Measurements from ENCODE around the gene IQSEC3. TPM values are rescaled to one million over a fixed set of nuclear protein-coding genes. Genes with fewer than 3 reads are reported as not detected.

Gene IQSEC3
- total and polyA plus RNA-seq, 2 of the 13 experiments (the other 11 are each of a cell fraction or from before 2014, with no cell fraction given) = not detected

DNA sequence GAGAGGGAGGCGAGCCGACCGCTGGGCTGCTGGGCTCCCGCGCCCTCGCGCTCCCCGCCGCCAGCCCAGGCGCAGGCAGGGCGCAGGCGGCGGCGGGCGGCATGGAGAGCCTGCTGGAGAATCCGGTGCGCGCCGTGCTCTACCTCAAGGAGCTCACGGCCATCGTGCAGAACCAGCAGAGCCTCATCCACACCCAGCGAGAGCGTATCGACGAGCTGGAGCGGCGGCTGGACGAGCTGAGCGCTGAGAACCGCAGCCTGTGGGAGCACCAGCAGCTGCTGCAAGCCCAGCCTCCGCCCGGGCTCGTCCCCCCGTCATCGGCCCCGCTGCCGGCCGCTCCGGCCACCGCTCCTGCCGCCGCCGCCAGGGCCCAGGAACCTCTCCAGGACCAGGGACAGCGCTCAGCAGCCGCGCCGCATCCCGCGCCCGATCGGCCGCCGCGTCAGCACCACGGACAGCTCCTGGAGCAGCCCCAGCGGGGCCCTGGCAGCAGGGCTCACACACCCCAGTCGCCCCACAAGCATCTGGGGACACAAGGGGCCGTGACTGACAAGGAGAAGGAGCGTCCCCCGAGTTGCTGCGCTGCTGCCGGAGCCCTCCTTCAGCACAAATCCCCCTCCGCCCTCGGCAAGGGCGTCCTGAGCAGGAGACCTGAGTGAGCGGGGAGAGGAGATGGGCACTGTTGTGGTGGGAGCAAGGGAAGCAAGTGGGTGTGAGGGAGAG, 376 bp downstream of the IQSEC3 start (continued):
- TF ChIP-seq, protein P1, sequence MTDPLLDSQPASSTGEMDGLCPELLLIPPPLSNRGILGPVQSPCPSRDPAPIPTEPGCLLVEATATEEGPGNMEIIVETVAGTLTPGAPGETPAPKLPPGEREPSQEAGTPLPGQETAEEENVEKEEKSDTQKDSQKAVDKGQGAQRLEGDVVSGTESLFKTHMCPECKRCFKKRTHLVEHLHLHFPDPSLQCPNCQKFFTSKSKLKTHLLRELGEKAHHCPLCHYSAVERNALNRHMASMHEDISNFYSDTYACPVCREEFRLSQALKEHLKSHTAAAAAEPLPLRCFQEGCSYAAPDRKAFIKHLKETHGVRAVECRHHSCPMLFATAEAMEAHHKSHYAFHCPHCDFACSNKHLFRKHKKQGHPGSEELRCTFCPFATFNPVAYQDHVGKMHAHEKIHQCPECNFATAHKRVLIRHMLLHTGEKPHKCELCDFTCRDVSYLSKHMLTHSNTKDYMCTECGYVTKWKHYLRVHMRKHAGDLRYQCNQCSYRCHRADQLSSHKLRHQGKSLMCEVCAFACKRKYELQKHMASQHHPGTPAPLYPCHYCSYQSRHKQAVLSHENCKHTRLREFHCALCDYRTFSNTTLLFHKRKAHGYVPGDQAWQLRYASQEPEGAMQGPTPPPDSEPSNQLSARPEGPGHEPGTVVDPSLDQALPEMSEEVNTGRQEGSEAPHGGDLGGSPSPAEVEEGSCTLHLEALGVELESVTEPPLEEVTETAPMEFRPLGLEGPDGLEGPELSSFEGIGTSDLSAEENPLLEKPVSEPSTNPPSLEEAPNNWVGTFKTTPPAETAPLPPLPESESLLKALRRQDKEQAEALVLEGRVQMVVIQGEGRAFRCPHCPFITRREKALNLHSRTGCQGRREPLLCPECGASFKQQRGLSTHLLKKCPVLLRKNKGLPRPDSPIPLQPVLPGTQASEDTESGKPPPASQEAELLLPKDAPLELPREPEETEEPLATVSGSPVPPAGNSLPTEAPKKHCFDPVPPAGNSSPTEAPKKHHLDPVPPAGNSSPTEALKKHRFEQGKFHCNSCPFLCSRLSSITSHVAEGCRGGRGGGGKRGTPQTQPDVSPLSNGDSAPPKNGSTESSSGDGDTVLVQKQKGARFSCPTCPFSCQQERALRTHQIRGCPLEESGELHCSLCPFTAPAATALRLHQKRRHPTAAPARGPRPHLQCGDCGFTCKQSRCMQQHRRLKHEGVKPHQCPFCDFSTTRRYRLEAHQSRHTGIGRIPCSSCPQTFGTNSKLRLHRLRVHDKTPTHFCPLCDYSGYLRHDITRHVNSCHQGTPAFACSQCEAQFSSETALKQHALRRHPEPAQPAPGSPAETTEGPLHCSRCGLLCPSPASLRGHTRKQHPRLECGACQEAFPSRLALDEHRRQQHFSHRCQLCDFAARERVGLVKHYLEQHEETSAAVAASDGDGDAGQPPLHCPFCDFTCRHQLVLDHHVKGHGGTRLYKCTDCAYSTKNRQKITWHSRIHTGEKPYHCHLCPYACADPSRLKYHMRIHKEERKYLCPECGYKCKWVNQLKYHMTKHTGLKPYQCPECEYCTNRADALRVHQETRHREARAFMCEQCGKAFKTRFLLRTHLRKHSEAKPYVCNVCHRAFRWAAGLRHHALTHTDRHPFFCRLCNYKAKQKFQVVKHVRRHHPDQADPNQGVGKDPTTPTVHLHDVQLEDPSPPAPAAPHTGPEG (CRISPR knock-in tag; IDR thresholded peaks at IDR 0.05) = peak; percentile 80; the same call in 1 of the 2 replicates
- TF ChIP-seq, protein P2, sequence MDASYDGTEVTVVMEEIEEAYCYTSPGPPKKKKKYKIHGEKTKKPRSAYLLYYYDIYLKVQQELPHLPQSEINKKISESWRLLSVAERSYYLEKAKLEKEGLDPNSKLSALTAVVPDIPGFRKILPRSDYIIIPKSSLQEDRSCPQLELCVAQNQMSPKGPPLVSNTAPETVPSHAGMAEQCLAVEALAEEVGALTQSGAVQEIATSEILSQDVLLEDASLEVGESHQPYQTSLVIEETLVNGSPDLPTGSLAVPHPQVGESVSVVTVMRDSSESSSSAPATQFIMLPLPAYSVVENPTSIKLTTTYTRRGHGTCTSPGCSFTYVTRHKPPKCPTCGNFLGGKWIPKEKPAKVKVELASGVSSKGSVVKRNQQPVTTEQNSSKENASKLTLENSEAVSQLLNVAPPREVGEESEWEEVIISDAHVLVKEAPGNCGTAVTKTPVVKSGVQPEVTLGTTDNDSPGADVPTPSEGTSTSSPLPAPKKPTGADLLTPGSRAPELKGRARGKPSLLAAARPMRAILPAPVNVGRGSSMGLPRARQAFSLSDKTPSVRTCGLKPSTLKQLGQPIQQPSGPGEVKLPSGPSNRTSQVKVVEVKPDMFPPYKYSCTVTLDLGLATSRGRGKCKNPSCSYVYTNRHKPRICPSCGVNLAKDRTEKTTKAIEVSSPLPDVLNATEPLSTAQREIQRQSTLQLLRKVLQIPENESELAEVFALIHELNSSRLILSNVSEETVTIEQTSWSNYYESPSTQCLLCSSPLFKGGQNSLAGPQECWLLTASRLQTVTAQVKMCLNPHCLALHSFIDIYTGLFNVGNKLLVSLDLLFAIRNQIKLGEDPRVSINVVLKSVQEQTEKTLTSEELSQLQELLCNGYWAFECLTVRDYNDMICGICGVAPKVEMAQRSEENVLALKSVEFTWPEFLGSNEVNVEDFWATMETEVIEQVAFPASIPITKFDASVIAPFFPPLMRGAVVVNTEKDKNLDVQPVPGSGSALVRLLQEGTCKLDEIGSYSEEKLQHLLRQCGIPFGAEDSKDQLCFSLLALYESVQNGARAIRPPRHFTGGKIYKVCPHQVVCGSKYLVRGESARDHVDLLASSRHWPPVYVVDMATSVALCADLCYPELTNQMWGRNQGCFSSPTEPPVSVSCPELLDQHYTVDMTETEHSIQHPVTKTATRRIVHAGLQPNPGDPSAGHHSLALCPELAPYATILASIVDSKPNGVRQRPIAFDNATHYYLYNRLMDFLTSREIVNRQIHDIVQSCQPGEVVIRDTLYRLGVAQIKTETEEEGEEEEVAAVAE (CRISPR knock-in tag; IDR thresholded peaks at IDR 0.05; ENCODE audit: borderline replicate concordance) = peak; percentile 84
- peak; percentile 59; the same call in 1 of the 2 replicates for TF ChIP-seq TFE3 (CRISPR knock-in tag; IDR thresholded peaks at IDR 0.05)
- TF ChIP-seq, protein P3, sequence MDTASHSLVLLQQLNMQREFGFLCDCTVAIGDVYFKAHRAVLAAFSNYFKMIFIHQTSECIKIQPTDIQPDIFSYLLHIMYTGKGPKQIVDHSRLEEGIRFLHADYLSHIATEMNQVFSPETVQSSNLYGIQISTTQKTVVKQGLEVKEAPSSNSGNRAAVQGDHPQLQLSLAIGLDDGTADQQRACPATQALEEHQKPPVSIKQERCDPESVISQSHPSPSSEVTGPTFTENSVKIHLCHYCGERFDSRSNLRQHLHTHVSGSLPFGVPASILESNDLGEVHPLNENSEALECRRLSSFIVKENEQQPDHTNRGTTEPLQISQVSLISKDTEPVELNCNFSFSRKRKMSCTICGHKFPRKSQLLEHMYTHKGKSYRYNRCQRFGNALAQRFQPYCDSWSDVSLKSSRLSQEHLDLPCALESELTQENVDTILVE (CRISPR knock-in tag; IDR thresholded peaks at IDR 0.05) = peak; percentile 81; the same call in 1 of the 2 replicates
- peak; percentile 71 for TF ChIP-seq MEIS2 (CRISPR knock-in tag; IDR thresholded peaks at IDR 0.05)
- TF ChIP-seq ZSCAN12 (CRISPR knock-in tag; IDR thresholded peaks at IDR 0.05) = peak; percentile 96; the same call in 1 of the 2 replicates
- peak; percentile 45; the same call in 1 of the 2 replicates for TF ChIP-seq YEATS4 (CRISPR knock-in tag; IDR thresholded peaks at IDR 0.05; ENCODE audit: borderline replicate concordance)
- peak; percentile 93 for TF ChIP-seq MTF1 (CRISPR knock-in tag; IDR thresholded peaks at IDR 0.05)
- peak; percentile 85 for TF ChIP-seq ZNF263 (CRISPR knock-in tag; IDR thresholded peaks at IDR 0.05)
- peak; percentile 79; the same call in 1 of the 2 replicates for TF ChIP-seq ISX (CRISPR knock-in tag; conservative IDR thresholded peaks at IDR 0.05)
- 0 out of 2 replicates have a peak, but pooled peaks have one; percentile 32 for TF ChIP-seq GATAD1 (CRISPR knock-in tag; IDR thresholded peaks at IDR 0.05)
- 0 out of 2 replicates have a peak, but pooled peaks have one; percentile 67 for TF ChIP-seq CERS6 (CRISPR knock-in tag; IDR thresholded peaks at IDR 0.05)
- TF ChIP-seq ZNF768 (CRISPR knock-in tag; IDR thresholded peaks at IDR 0.05) = peak; percentile 62
- TF ChIP-seq ZNF766 (CRISPR knock-in tag; IDR thresholded peaks at IDR 0.05; ENCODE audit: borderline replicate concordance) = peak; percentile 96
